Liver (tissue), 3 donors: ENCODE results near the gene PLXDC1.

Experiments
- EGR1 ChIP-seq, 2 donors: IDR thresholded peaks; 2 replicates each; pipeline ENCODE4 v1.6.1; 2016 to 2018; ENCODE audit warnings: antibody characterized with exemption in 2 of 2, low read depth in 2 of 2
- FOXA1 ChIP-seq: IDR thresholded peaks from 2 replicates; pipeline ENCODE4 v1.6.1; 2016; ENCODE audit warnings: antibody characterized with exemption
- JUND ChIP-seq, 2 donors: IDR thresholded peaks; 2 replicates each; pipeline ENCODE4 v1.6.1; 2016; ENCODE audit warnings: antibody characterized with exemption in 2 of 2
- MAX ChIP-seq: IDR thresholded peaks from 2 replicates; pipeline ENCODE4 v1.6.1; 2016; ENCODE audit warnings: antibody characterized with exemption
- RAD21 ChIP-seq, 2 donors: IDR thresholded peaks; 2 replicates each; pipeline ENCODE4 v1.6.1; 2016; ENCODE audit warnings: antibody characterized with exemption in 2 of 2, mild to moderate bottlenecking in 2 of 2
- SP1 ChIP-seq: IDR thresholded peaks from 2 replicates; pipeline ENCODE4 v1.6.1; 2018; ENCODE audit warnings: antibody characterized with exemption, mild to moderate bottlenecking
- TAF1 ChIP-seq: conservative IDR thresholded peaks from 2 replicates; pipeline ENCODE4 v1.6.1; 2016; ENCODE audit warnings: antibody characterized with exemption, mild to moderate bottlenecking
- ZBTB33 ChIP-seq: IDR thresholded peaks from 2 replicates; pipeline ENCODE4 v1.6.1; 2016; ENCODE audit warnings: antibody characterized with exemption
- TF ChIP-seq, protein P1 (sequence below): fragments of 150-350 bp; IDR thresholded peaks from 2 replicates; pipeline ENCODE4 v1.5.1; 2017; ENCODE audit warnings: improper control_type of control experiment, low read depth, low read length; ENCODE audit not compliant: missing input control
- donor health status: healthy.
- donor health status: healthy.

GRCh38 chr17:39095309-39095686 is 56.1 kb downstream of the PLXDC1 start:
- TF ChIP-seq RAD21 (IDR thresholded peaks at IDR 0.05) (no peak), TAF1 (no peak), JUND (IDR thresholded peaks at IDR 0.05) (no peak), EGR1 (IDR thresholded peaks at IDR 0.05; ENCODE audit: low read depth in 2 of 2) (no peak), FOXA1 (no peak), MAX (no peak), ZBTB33 (no peak), SP1 (no peak)
- TF ChIP-seq, protein P1, sequence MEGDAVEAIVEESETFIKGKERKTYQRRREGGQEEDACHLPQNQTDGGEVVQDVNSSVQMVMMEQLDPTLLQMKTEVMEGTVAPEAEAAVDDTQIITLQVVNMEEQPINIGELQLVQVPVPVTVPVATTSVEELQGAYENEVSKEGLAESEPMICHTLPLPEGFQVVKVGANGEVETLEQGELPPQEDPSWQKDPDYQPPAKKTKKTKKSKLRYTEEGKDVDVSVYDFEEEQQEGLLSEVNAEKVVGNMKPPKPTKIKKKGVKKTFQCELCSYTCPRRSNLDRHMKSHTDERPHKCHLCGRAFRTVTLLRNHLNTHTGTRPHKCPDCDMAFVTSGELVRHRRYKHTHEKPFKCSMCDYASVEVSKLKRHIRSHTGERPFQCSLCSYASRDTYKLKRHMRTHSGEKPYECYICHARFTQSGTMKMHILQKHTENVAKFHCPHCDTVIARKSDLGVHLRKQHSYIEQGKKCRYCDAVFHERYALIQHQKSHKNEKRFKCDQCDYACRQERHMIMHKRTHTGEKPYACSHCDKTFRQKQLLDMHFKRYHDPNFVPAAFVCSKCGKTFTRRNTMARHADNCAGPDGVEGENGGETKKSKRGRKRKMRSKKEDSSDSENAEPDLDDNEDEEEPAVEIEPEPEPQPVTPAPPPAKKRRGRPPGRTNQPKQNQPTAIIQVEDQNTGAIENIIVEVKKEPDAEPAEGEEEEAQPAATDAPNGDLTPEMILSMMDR: no peak
